PC-3 (cell line): ENCODE data around the gene STARD4. TPM values are rescaled to one million over a fixed set of nuclear protein-coding genes. Genes with fewer than 3 reads are reported as not detected.

ENCODE experiments used
- ATAC-seq: fragments of 200-7000 bp; cut with Tn5 transposase; 2 replicates; pipeline ENCODE4 v1.9.1; 2020; ENCODE audit warnings: mild to moderate bottlenecking, moderate library complexity
- BruUV-seq: library from RNA; stranded (reverse); fragments of 400-500 nt; replicated peaks from 2 replicates; lab custom pipeline; 2021; lab: Mats Ljungman, UMichigan
- CTCF ChIA-PET: fragments of 300-600 bp; sonication (Branson Sonifier 250); formaldehyde crosslinking; loops from one replicate; lab custom pipeline; 2022; ENCODE audit warnings: antibody characterized with exemption; lab: Charles Lee
- POLR2A ChIA-PET: fragments of 300-600 bp; sonication (Branson Sonifier 250); formaldehyde crosslinking; loops from one replicate; lab custom pipeline; 2022; ENCODE audit warnings: antibody characterized with exemption; ENCODE audit not compliant: unreplicated experiment; lab: Charles Lee
- DNase-seq: peaks from one replicate; pipeline ENCODE4 v3.0.0-alpha.2; 2015
- H2AFZ ChIP-seq: fragments of 300-600 bp; sonication (generic); 2 replicates; pipeline ENCODE4 v1.6.0; 2016; ENCODE audit warnings: antibody characterized with exemption, low read length
- H3F3A ChIP-seq: fragments of 300-600 bp; sonication (generic); one replicate; pipeline ENCODE4 v1.6.0; 2017; ENCODE audit warnings: antibody characterized with exemption, low read length, control low read depth, mild to moderate bottlenecking; ENCODE audit not compliant: unreplicated experiment
- H3K27ac ChIP-seq: fragments of 300-600 bp; sonication (generic); 2 replicates; pipeline ENCODE4 v1.5.1; 2016; ENCODE audit warnings: mild to moderate bottlenecking, low read length
- H3K27me3 ChIP-seq: fragments of 300-600 bp; sonication (generic); 2 replicates; pipeline ENCODE4 v1.6.1; 2016; ENCODE audit warnings: low read length, mixed read lengths
- H3K36me3 ChIP-seq: fragments of 300-600 bp; sonication (generic); 2 replicates; pipeline ENCODE4 v1.6.1; 2016; ENCODE audit warnings: low read depth, mixed run types, low read length, mixed read lengths
- H3K4me1 ChIP-seq: fragments of 300-600 bp; sonication (generic); 2 replicates; pipeline ENCODE4 v1.5.1; 2016; ENCODE audit warnings: low read length; ENCODE audit not compliant: insufficient read depth
- H3K4me2 ChIP-seq: fragments of 300-600 bp; sonication (generic); 2 replicates; pipeline ENCODE4 v1.6.0; 2016; ENCODE audit warnings: low read length
- H3K4me3 ChIP-seq: fragments of 300-600 bp; sonication (generic); 2 replicates; pipeline ENCODE4 v1.5.1; 2016; ENCODE audit warnings: mild to moderate bottlenecking, low read length, mixed read lengths
- H3K79me2 ChIP-seq: fragments of 300-600 bp; sonication (generic); 2 replicates; pipeline ENCODE4 v1.6.1; 2017; ENCODE audit warnings: low read length, mixed read lengths
- H3K9ac ChIP-seq: fragments of 300-600 bp; sonication (generic); 2 replicates; pipeline ENCODE4 v1.6.0; 2016; ENCODE audit warnings: mild to moderate bottlenecking, low read length
- H3K9me2 ChIP-seq: fragments of 300-600 bp; sonication (generic); replicated peaks from 2 replicates; pipeline ENCODE4 v1.6.1; 2016; ENCODE audit warnings: mixed run types, low read length, mixed read lengths
- H3K9me3 ChIP-seq: fragments of 300-600 bp; sonication (generic); 2 replicates; pipeline ENCODE4 v1.6.1; 2016; ENCODE audit warnings: low read length, mixed read lengths
- H4K20me1 ChIP-seq: fragments of 300-600 bp; sonication (generic); 2 replicates; pipeline ENCODE4 v1.6.1; 2016; ENCODE audit warnings: low read length, mixed read lengths
- EZH2 ChIP-seq: fragments of 300-600 bp; sonication (generic); IDR thresholded peaks from one replicate; pipeline ENCODE4 v1.6.1; 2017; ENCODE audit warnings: antibody characterized with exemption, mild to moderate bottlenecking, low read length; ENCODE audit not compliant: unreplicated experiment
- EZH2phosphoT487 ChIP-seq: fragments of 300-600 bp; sonication (generic); IDR thresholded peaks from 2 replicates; pipeline ENCODE4 v1.6.1; 2018; ENCODE audit warnings: mild to moderate bottlenecking, antibody characterized with exemption, low read length, borderline replicate concordance
- intact Hi-C: fragments of 100-400 bp; cut with micrococcal nuclease; formaldehyde crosslinking; loops from 2 replicates; pipeline ENCODE4 v1.9.0; 2023
- total RNA-seq: library from RNA; depleted of rRNA; stranded (reverse); fragments of >200 nt; gene quantifications from 2 replicates; pipeline ENCODE4 v1.2.3, GENCODE V29; 2014; rRNA removed
- TF ChIP-seq, protein P1 (sequence below): fragments of 300-600 bp; sonication (generic); conservative IDR thresholded peaks from 2 replicates; pipeline ENCODE4 v1.5.1; 2017; ENCODE audit warnings: antibody characterized with exemption, low read depth, mild to moderate bottlenecking, low read length

The STARD4 gene
- total RNA-seq, 1 experiment from 2014 or later: 17.1 TPM

DNA sequence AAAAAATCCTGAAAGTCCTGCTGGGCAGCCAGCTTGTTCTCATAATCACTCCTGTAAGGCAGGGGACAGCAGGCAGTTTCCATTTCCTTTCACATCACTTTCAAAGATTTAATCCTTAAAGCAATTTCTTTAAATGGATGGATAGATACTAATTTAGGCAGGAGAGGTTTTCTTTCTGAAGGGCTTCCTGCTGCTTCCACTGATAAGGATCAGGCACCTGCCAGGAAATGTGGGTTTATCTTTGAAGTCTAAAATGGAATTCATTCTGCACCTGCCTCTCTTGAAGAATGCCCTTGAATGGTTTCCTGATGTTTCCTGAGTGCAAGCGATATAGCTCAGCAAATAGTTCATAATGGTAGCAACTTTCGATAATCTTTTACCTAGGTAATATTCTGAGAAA is 64.5 kb downstream of the STARD4 start:
- DNase-seq (no peak), ATAC-seq (no peak)
- CTCF ChIA-PET: no interaction called here
- H3F3A ChIP-seq: no peaks in the 10 kb centered on the region
- H4K20me1 ChIP-seq: no peaks in the 10 kb centered on the region
- no peak overlapping the region for H3K9ac ChIP-seq
- BruUV-seq: no TSS peak
- H3K9me3 ChIP-seq: no peaks in the 10 kb centered on the region
- no peaks in the 10 kb centered on the region for H3K36me3 ChIP-seq
- no peaks in the 10 kb centered on the region for H3K4me1 ChIP-seq
- H3K79me2 ChIP-seq: no peaks in the 10 kb centered on the region
- intact Hi-C loops: no loop called here
- no peak overlapping the region for H3K4me3 ChIP-seq
- H3K9me2 ChIP-seq: no peaks in the 10 kb centered on the region
- H3K4me2 ChIP-seq: no peak overlapping the region
- peaks cover 58% of the 10 kb centered on the region for H3K27me3 ChIP-seq
- POLR2A ChIA-PET: no interaction called here
- no peak overlapping the region for H3K27ac ChIP-seq
- TF ChIP-seq, protein P1, sequence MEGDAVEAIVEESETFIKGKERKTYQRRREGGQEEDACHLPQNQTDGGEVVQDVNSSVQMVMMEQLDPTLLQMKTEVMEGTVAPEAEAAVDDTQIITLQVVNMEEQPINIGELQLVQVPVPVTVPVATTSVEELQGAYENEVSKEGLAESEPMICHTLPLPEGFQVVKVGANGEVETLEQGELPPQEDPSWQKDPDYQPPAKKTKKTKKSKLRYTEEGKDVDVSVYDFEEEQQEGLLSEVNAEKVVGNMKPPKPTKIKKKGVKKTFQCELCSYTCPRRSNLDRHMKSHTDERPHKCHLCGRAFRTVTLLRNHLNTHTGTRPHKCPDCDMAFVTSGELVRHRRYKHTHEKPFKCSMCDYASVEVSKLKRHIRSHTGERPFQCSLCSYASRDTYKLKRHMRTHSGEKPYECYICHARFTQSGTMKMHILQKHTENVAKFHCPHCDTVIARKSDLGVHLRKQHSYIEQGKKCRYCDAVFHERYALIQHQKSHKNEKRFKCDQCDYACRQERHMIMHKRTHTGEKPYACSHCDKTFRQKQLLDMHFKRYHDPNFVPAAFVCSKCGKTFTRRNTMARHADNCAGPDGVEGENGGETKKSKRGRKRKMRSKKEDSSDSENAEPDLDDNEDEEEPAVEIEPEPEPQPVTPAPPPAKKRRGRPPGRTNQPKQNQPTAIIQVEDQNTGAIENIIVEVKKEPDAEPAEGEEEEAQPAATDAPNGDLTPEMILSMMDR: no peak
- TF ChIP-seq EZH2 (no peak), EZH2phosphoT487 (no peak)
- no peak overlapping the region for H2AFZ ChIP-seq

DNA sequence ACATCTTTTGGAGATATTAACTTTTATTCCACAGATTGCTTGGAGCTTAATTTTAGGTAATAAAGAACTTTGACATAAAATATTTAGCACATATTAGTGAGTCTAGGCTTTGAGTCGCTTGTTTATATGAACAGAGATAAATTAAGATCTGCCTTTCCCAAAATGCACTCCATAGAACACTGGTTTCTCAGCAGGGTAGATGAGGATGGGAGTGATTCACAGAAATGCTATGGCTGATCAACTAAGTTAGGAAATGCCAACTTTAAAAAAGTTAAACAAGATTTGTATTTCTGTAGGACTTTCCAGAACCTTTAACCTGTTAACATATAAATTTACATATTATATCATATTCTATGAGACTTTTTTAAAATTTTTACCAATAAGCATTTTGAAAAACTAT is 65.2 kb downstream of the STARD4 start:
- no peaks in the 10 kb centered on the region for H3K79me2 ChIP-seq
- no peaks in the 10 kb centered on the region for H3F3A ChIP-seq
- ATAC-seq: no peak
- H3K9me2 ChIP-seq: no peaks in the 10 kb centered on the region
- intact Hi-C loops: no loop called here
- H3K4me1 ChIP-seq: no peaks in the 10 kb centered on the region
- H3K27ac ChIP-seq: no peak overlapping the region
- POLR2A ChIA-PET: no interaction called here
- no peak overlapping the region for H3K4me2 ChIP-seq
- TF ChIP-seq EZH2phosphoT487: no peak
- TF ChIP-seq, protein P1: no peak
- TF ChIP-seq EZH2: no peak
- no peak overlapping the region for H3K9ac ChIP-seq
- no peaks in the 10 kb centered on the region for H3K36me3 ChIP-seq
- no peak for DNase-seq
- CTCF ChIA-PET: no interaction called here
- no peaks in the 10 kb centered on the region for H3K9me3 ChIP-seq
- no TSS peak for BruUV-seq
- H3K27me3 ChIP-seq: peaks cover 59% of the 10 kb centered on the region
- no peaks in the 10 kb centered on the region for H4K20me1 ChIP-seq
- no peak overlapping the region for H2AFZ ChIP-seq
- H3K4me3 ChIP-seq: no peak overlapping the region

Other genes starting within 250 kb of the STARD4 start
- 22.6 and 27.5 TPM in 2 replicates for gene NREP, start 244.7 kb upstream of the STARD4 start, total RNA-seq